MCF 10A (cell line): ENCODE measurements around the gene AGER. TPM values are rescaled to one million over a fixed set of nuclear protein-coding genes. Genes with fewer than 3 reads are reported as not detected.

Experiments
- BruUV-seq: library from RNA; stranded (reverse); fragments of 400-500 nt; replicated peaks from 2 replicates; lab custom pipeline; 2021; lab: Mats Ljungman, UMichigan
- CTCF ChIA-PET: fragments of 300-600 bp; sonication (Branson Sonifier 250); formaldehyde crosslinking; extraction: SDS; loops from one replicate; lab custom pipeline; 2021; ENCODE audit warnings: antibody characterized with exemption, inconsistent platforms; lab: Yijun Ruan, JAX
- POLR2A ChIA-PET: fragments of 300-600, 350-650 bp; sonication (Branson Sonifier 250); formaldehyde crosslinking; extraction: SDS; loops from one replicate; lab custom pipeline; 2020; ENCODE audit warnings: antibody characterized with exemption, inconsistent platforms; lab: Yijun Ruan, JAX
- DNase-seq: peaks from one replicate; pipeline ENCODE4 v3.0.0-alpha.2; 2018; ENCODE audit not compliant: unreplicated experiment
- H3K27ac Mint-ChIP-seq: one replicate; pipeline ENCODE4 v1.8.0; 2022; ENCODE audit warnings: mild to moderate bottlenecking, low read depth, mixed read lengths; ENCODE audit not compliant: unreplicated experiment
- H3K27me3 Mint-ChIP-seq: one replicate; pipeline ENCODE4 v1.8.0; 2022; ENCODE audit warnings: mixed read lengths; ENCODE audit not compliant: insufficient read depth, unreplicated experiment
- H3K36me3 Mint-ChIP-seq: one replicate; pipeline ENCODE4 v1.8.0; 2022; ENCODE audit warnings: mild to moderate bottlenecking, moderate library complexity, mixed read lengths; ENCODE audit not compliant: insufficient read depth, unreplicated experiment
- H3K4me1 Mint-ChIP-seq: one replicate; pipeline ENCODE4 v1.8.0; 2022; ENCODE audit warnings: mixed read lengths; ENCODE audit not compliant: insufficient read depth, unreplicated experiment
- H3K4me3 Mint-ChIP-seq: one replicate; pipeline ENCODE4 v1.8.0; 2022; ENCODE audit warnings: mild to moderate bottlenecking, moderate library complexity, mixed read lengths; ENCODE audit not compliant: unreplicated experiment
- H3K9me3 Mint-ChIP-seq: one replicate; pipeline ENCODE4 v1.8.0; 2022; ENCODE audit warnings: mixed read lengths; ENCODE audit not compliant: unreplicated experiment
- intact Hi-C: fragments of 100-400 bp; cut with micrococcal nuclease; formaldehyde crosslinking; loops from 2 replicates; pipeline ENCODE4 v1.14.1; 2022
- total RNA-seq: library from RNA; stranded (reverse); gene quantifications from 2 replicates; pipeline ENCODE4 v1.2.3, GENCODE V29; 2022
- TF ChIP-seq, protein P1 (sequence below): fragments of 200-600 bp; IDR thresholded peaks from one replicate; pipeline ENCODE4 v1.8.0; 2022; ENCODE audit warnings: antibody characterized with exemption, mild to moderate bottlenecking; ENCODE audit not compliant: unreplicated experiment

The AGER gene
- total RNA-seq, 1 experiment from 2014 or later: 8.0 TPM

DNA sequence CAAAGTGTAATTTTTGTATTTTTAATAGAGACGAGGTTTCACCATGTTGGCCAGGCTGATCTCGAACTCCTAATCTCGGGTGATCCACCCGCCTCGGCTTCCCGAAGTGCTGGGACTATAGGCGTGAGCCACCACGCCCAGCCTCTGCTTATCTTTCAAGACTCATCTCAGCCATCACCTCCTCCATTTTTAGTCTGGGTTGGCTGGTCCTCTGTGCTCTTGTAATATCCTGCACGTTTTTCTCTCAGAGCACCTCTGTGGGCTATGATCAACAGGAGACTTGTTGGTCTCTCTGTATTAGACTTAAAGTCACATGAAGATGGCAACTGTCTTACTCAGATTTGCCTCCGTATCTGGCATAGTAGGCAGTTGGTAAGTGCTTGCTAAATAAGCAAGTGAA is 32.2 kb upstream of the AGER start:
- ChIA-PET POLR2A (no interaction called here), CTCF (no interaction called here)
- peaks cover 54% of the 10 kb centered on the region for H3K27me3 Mint-ChIP-seq
- no peak for DNase-seq
- TF ChIP-seq, protein P1, sequence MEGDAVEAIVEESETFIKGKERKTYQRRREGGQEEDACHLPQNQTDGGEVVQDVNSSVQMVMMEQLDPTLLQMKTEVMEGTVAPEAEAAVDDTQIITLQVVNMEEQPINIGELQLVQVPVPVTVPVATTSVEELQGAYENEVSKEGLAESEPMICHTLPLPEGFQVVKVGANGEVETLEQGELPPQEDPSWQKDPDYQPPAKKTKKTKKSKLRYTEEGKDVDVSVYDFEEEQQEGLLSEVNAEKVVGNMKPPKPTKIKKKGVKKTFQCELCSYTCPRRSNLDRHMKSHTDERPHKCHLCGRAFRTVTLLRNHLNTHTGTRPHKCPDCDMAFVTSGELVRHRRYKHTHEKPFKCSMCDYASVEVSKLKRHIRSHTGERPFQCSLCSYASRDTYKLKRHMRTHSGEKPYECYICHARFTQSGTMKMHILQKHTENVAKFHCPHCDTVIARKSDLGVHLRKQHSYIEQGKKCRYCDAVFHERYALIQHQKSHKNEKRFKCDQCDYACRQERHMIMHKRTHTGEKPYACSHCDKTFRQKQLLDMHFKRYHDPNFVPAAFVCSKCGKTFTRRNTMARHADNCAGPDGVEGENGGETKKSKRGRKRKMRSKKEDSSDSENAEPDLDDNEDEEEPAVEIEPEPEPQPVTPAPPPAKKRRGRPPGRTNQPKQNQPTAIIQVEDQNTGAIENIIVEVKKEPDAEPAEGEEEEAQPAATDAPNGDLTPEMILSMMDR: no peak
- peaks cover 10% of the 10 kb centered on the region for H3K4me1 Mint-ChIP-seq
- no peaks in the 10 kb centered on the region for H3K36me3 Mint-ChIP-seq
- no peak overlapping the region for H3K4me3 Mint-ChIP-seq
- no TSS peak for BruUV-seq
- no peaks in the 10 kb centered on the region for H3K9me3 Mint-ChIP-seq
- intact Hi-C loops: no loop called here
- no peak overlapping the region for H3K27ac Mint-ChIP-seq

DNA sequence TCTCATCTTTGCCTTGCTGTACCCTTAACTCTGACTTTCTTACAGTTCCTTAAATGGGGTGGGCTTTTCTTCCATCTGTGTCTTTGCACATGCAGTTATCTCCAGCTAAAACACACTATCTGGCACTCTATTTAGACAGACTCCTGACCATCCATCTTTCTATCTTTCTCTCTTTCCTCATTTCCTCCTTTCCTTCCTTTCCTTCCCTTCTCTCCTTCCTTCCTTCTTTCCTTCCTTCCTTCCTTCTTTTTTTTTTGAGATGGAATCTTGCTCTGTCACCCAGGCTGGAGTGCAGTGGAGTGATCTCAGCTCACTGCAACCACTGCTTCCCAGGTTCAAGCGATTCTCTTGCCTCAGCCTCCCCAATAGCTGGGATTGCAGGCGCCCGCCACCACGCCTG is 31.6 kb upstream of the AGER start:
- no peaks in the 10 kb centered on the region for H3K9me3 Mint-ChIP-seq
- POLR2A ChIA-PET: interaction anchor here (1.5 kb wide), 1 partner anchor 20 kb away, joined by 4 read pairs; no protein-coding TSS in a partner anchor
- TF ChIP-seq, protein P1: no peak

DNA sequence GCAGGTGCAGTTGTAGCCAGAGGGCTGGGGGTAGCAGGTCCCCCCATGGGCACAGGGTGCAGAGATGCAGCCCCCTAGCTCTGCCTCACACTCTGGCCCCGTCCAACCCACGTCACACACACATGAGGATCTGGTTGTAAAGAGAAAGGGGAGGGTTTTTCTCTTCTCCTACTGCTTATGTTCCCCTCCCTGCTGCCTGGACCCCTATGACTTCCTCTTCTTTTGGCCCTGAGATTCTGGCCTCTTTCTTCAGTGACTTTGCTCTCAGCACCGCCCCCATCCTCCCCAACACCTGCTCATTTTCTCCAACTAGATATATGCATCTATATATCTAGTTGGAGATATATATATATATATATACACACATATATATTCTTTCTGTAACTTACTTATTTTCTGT is 30.1 kb upstream of the AGER start:
- intact Hi-C loops: no loop called here
- no peak overlapping the region for H3K27ac Mint-ChIP-seq
- no peak for DNase-seq
- no TSS peak for BruUV-seq
- CTCF ChIA-PET: no interaction called here
- TF ChIP-seq, protein P1: no peak
- peaks cover 10% of the 10 kb centered on the region for H3K4me1 Mint-ChIP-seq
- no peak overlapping the region for H3K4me3 Mint-ChIP-seq
- H3K9me3 Mint-ChIP-seq: no peaks in the 10 kb centered on the region
- peaks cover 38% of the 10 kb centered on the region for H3K27me3 Mint-ChIP-seq
- H3K36me3 Mint-ChIP-seq: no peaks in the 10 kb centered on the region
- POLR2A ChIA-PET: interaction anchor here (0.6 to 1.5 kb wide), 2 partner anchors 19 to 653 kb away, joined by 3 to 4 read pairs; no protein-coding TSS in a partner anchor

More for the DNA sequence above, 31.6 kb upstream of the AGER start:
- Mint-ChIP-seq H3K36me3 (no peaks in the 10 kb centered on the region), H3K27me3 (peaks cover 53% of the 10 kb centered on the region), H3K4me3 (no peak overlapping the region), H3K27ac (peak overlapping the region; percentile 30), H3K4me1 (peaks cover 10% of the 10 kb centered on the region)
- intact Hi-C loops: no loop called here
- DNase-seq: no peak
- BruUV-seq: no TSS peak
- CTCF ChIA-PET: no interaction called here

DNA sequence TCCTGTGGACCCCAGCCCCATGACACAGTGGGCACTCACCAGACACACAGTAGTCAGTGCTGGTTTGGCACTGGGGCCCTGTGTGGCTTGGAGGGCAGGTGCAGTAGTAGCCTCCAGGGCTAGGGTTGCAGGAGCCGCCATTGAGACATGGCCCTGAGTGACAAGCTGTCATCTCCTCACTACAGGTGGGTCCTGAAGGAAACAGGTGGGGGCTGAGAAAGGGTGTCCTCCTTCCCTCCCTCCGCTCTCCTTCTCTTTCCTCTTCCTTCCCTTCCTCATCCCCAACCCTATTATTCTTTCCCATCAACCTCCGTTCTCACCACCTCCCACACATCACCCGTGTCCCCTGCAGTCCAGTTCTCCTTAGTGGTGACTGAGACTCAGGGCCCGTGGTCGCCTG is 29.6 kb upstream of the AGER start:
- intact Hi-C loops: no loop called here
- ChIA-PET CTCF (interaction anchor here (0.6 to 0.7 kb wide), 2 partner anchors 18 to 490 kb away, joined by 3 to 4 read pairs; no protein-coding TSS in a partner anchor), POLR2A (no interaction called here)
- Mint-ChIP-seq H3K27me3 (peaks cover 34% of the 10 kb centered on the region), H3K36me3 (no peaks in the 10 kb centered on the region), H3K4me3 (no peak overlapping the region), H3K4me1 (peaks cover 10% of the 10 kb centered on the region), H3K27ac (no peak overlapping the region), H3K9me3 (no peaks in the 10 kb centered on the region)
- no TSS peak for BruUV-seq
- DNase-seq: no peak
- TF ChIP-seq, protein P1: no peak
